HUES64 (cell line): ENCODE measurements around the gene DCP1A.
A peak's percentile ranks its signal among the peaks of the same experiment; 100 is the strongest.
"Not testable (repeated sequence)": the region's sequence is repeated elsewhere in the genome, so short reads cannot be mapped to it uniquely, and the experiment has no call there.

Experiments used
- H3K27ac ChIP-seq: 2 replicates; pipeline ENCODE4 v1.7.0; 2013; ENCODE audit warnings: low read depth, low read length, inconsistent platforms
- H3K27me3 ChIP-seq: 2 replicates; pipeline ENCODE4 v1.6.1; 2013; ENCODE audit warnings: mild to moderate bottlenecking, low read length; ENCODE audit not compliant: insufficient read depth
- H3K36me3 ChIP-seq: 2 replicates; pipeline ENCODE4 v1.6.1; 2013; ENCODE audit warnings: mild to moderate bottlenecking, low read length; ENCODE audit not compliant: insufficient read depth
- H3K4me1 ChIP-seq: 2 replicates; pipeline ENCODE4 v1.6.1; 2013; ENCODE audit warnings: mild to moderate bottlenecking, low read length, moderate library complexity; ENCODE audit not compliant: insufficient read depth
- H3K4me3 ChIP-seq: 2 replicates; pipeline ENCODE4 v1.5.1; 2013; ENCODE audit warnings: mild to moderate bottlenecking, low read length, moderate library complexity
- H3K9ac ChIP-seq: 2 replicates; pipeline ENCODE4 v1.6.1; 2013; ENCODE audit warnings: mild to moderate bottlenecking, low read depth, low read length
- H3K9me3 ChIP-seq: 2 replicates; pipeline ENCODE4 v1.6.1; 2013; ENCODE audit warnings: low read depth, low read length; ENCODE audit not compliant: insufficient read depth
- WGBS: fragments of 150-250, 120-280 bp; methylation state at CpG from one replicate; pipeline ENCODE4 v1.1.7; 2013; ENCODE audit warnings: missing lambda C conversion rate; 5-methylcytosine and 5-hydroxymethylcytosine counted together

DCP1A gene

DNA sequence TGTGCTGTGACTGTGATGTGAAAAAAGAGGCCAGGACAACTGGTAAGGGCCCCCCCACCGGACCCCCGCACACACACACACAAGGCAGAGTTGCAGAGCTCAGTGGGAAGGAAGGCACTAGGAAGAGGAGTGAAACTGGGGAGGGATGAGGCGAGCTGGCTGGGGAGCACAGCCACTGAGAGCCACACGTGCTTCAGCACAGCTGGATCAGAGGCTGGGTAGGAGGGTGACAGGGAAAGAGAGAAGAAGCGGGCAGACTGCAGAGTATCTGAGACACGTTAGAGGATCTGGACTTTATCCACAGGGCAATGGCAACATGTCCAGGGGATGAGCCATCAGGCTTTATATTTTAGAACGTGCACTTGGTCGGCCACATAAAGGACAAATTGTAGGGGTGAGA, 53.5 kb downstream of the DCP1A start:
- H3K4me3 ChIP-seq = no peak overlapping the region
- no peak overlapping the region for H3K9ac ChIP-seq
- H3K9me3 ChIP-seq = no peaks in the 10 kb centered on the region
- WGBS = 93% methylated on average over 8 of the region's 8 CpGs
- no peaks in the 10 kb centered on the region for H3K4me1 ChIP-seq
- no peaks in the 10 kb centered on the region for H3K27me3 ChIP-seq
- no peak overlapping the region for H3K27ac ChIP-seq
- H3K36me3 ChIP-seq = peaks cover 30% of the 10 kb centered on the region

- H3K4me3 ChIP-seq = no peak overlapping the region
- H3K27me3 ChIP-seq = no peaks in the 10 kb centered on the region
- peaks cover 37% of the 10 kb centered on the region for H3K4me1 ChIP-seq
- WGBS = 73% methylated on average over 4 of the region's 4 CpGs
- H3K9ac ChIP-seq = no peak overlapping the region
- peak overlapping the region; percentile 94 for H3K27ac ChIP-seq
- H3K36me3 ChIP-seq = peaks cover 40% of the 10 kb centered on the region
- no peaks in the 10 kb centered on the region for H3K9me3 ChIP-seq
Observed at GRCh38 chr3:53288214-53288613, 59.1 kb downstream of the DCP1A start.

DNA sequence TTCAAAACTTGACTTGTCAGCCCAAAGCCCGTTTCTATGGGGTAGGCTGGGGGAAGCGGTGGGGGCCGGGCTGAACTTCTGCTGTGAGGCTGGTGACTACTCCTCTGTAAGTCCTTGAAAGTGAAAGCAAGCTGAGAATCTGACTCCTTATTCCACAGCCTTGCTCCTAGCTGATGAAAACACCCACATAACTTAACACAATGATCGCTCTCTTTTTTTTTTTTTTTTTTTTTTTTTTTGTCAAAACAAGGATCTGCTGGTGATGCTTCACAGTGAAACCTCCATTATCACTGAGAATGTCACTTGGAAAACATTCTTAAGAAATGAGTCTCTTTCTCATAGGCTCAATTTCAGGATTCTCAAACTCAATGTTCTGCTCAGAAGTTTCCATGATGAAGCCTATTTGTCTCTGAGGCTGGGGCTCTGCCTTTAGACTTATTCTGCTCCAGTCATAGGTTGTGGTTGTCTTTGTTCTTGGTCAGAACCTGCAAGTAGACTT, 60.2 kb downstream of the DCP1A start:
- H3K36me3 ChIP-seq = peaks cover 40% of the 10 kb centered on the region
- peak overlapping the region; percentile 37 for H3K4me3 ChIP-seq
- H3K4me1 ChIP-seq = peaks cover 37% of the 10 kb centered on the region
- H3K27me3 ChIP-seq = no peaks in the 10 kb centered on the region
- no peak overlapping the region for H3K9ac ChIP-seq
- peak overlapping the region; percentile 94 for H3K27ac ChIP-seq
- H3K9me3 ChIP-seq = no peaks in the 10 kb centered on the region
- 2% methylated on average over 4 of the region's 4 CpGs for WGBS

GRCh38 chr3:53286727-53287126, 60.6 kb downstream of the DCP1A start:
- H3K4me1 ChIP-seq = peaks cover 37% of the 10 kb centered on the region
- H3K27ac ChIP-seq = peak overlapping the region; percentile 94
- H3K9me3 ChIP-seq = no peaks in the 10 kb centered on the region
- H3K27me3 ChIP-seq = no peaks in the 10 kb centered on the region
- WGBS = 16% methylated on average over 1 of the region's 1 CpG
- no peak overlapping the region for H3K9ac ChIP-seq
- peak overlapping the region; percentile 37 for H3K4me3 ChIP-seq
- H3K36me3 ChIP-seq = peaks cover 35% of the 10 kb centered on the region

GRCh38 chr3:53282581-53282980, 64.8 kb downstream of the DCP1A start:
- Histone ChIP-seq H3K4me3 (no peak overlapping the region), H3K27me3 (no peaks in the 10 kb centered on the region), H3K27ac (no peak overlapping the region), H3K9me3 (no peaks in the 10 kb centered on the region), H3K36me3 (peaks cover 21% of the 10 kb centered on the region), H3K4me1 (peaks cover 31% of the 10 kb centered on the region), H3K9ac (no peak overlapping the region)
- WGBS = 98% methylated on average over 8 of the region's 8 CpGs

- Histone ChIP-seq H3K9me3 (no peaks in the 10 kb centered on the region), H3K4me1 (peaks cover 12% of the 10 kb centered on the region), H3K4me3 (no peak overlapping the region), H3K36me3 (peaks cover 3% of the 10 kb centered on the region; the same call in 1 of the 2 replicates), H3K9ac (no peak overlapping the region), H3K27me3 (no peaks in the 10 kb centered on the region), H3K27ac (no peak overlapping the region)
- WGBS = 68% methylated on average over 4 of the region's 4 CpGs
Observed at GRCh38 chr3:53278667-53279066, 68.7 kb downstream of the DCP1A start.

GRCh38 chr3:53274938-53275605, 72.3 kb downstream of the DCP1A start:
- Histone ChIP-seq H3K27ac (no peak overlapping the region), H3K9ac (no peak overlapping the region), H3K36me3 (no peaks in the 10 kb centered on the region), H3K4me3 (no peak overlapping the region), H3K27me3 (no peaks in the 10 kb centered on the region), H3K4me1 (peaks cover 19% of the 10 kb centered on the region), H3K9me3 (no peaks in the 10 kb centered on the region)
- WGBS = 62% methylated on average over 5 of the region's 5 CpGs

DNA sequence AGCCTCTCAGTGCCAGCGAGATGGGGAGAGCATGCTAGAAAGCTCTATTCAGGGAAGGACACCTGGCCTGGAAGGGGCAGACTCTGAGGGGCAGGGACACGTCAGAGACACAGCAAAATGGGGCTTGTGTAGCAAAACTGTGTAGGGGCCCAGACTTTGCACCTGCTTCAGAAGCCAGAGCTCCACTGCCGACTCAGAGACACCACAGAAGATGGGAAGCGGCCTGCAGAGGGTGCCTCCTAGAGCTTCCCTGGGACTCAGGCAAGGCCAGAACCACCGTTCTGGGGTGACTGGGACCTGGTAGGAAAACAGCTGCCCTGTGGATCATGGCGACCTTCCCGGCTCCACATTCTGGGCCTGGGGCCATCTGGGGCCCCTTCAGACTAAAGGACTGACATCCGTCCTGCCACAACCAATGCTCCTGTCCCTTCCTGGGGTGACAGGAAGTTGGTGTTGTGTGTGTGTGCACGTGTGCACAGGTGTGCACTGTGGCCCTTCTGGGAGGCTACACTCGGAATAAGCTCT, 74.1 kb downstream of the DCP1A start:
- no peaks in the 10 kb centered on the region for H3K36me3 ChIP-seq
- no peak overlapping the region for H3K4me3 ChIP-seq
- H3K9me3 ChIP-seq = no peaks in the 10 kb centered on the region
- H3K27me3 ChIP-seq = no peaks in the 10 kb centered on the region
- no peak overlapping the region for H3K9ac ChIP-seq
- H3K4me1 ChIP-seq = peaks cover 21% of the 10 kb centered on the region
- no peak overlapping the region for H3K27ac ChIP-seq
- WGBS = 90% methylated on average over 10 of the region's 10 CpGs

- H3K36me3 ChIP-seq = no peaks in the 10 kb centered on the region
- peaks cover 24% of the 10 kb centered on the region for H3K4me1 ChIP-seq
- H3K9me3 ChIP-seq = no peaks in the 10 kb centered on the region
- no peak overlapping the region for H3K4me3 ChIP-seq
- H3K9ac ChIP-seq = peak overlapping the region; percentile 65
- H3K27me3 ChIP-seq = no peaks in the 10 kb centered on the region
- WGBS = 42% methylated on average over 12 of the region's 12 CpGs
- peak overlapping the region; percentile 84 for H3K27ac ChIP-seq
Observed at GRCh38 chr3:53269888-53270880, 77.2 kb downstream of the DCP1A start.

- H3K27me3 ChIP-seq, H3K4me3 ChIP-seq, H3K36me3 ChIP-seq, H3K9me3 ChIP-seq: not testable (repeated sequence)
- whole genome bisulfite sequencing = 96% methylated on average over 11 of the region's 11 CpGs
- Histone ChIP-seq H3K9ac (peak overlapping the region; percentile 65; the same call in 1 of the 2 replicates), H3K27ac (peak overlapping the region; percentile 84; the same call in 1 of the 2 replicates), H3K4me1 (peaks cover 21% of the 10 kb centered on the region)
Observed at GRCh38 chr3:53269193-53269592, 78.2 kb downstream of the DCP1A start.

GRCh38 chr3:53267766-53268165, 79.6 kb downstream of the DCP1A start:
- H3K4me3 ChIP-seq = no peak overlapping the region

More at GRCh38 chr3:53267766-53268165, 79.6 kb downstream of the DCP1A start:
- Histone ChIP-seq H3K27me3 (no peaks in the 10 kb centered on the region), H3K4me1 (peaks cover 21% of the 10 kb centered on the region), H3K9ac (no peak overlapping the region), H3K36me3 (no peaks in the 10 kb centered on the region), H3K27ac (no peak overlapping the region), H3K9me3 (no peaks in the 10 kb centered on the region)
